DND-41 (cell line): Measurements from ENCODE around the gene CHRM3.

Experiments
- CTCF ChIP-seq: IDR thresholded peaks from 2 replicates; pipeline ENCODE4 v1.5.1; 2012; ENCODE audit warnings: borderline replicate concordance, low read length, moderate library complexity, mild to moderate bottlenecking; ENCODE audit not compliant: poor library complexity, severe bottlenecking; ENCODE audit errors: extremely low read depth
- EZH2 ChIP-seq: IDR thresholded peaks from 3 replicates; pipeline ENCODE4 v1.6.1; 2012; ENCODE audit warnings: borderline replicate concordance, low read depth, mild to moderate bottlenecking, moderate library complexity, low read length, inconsistent platforms; ENCODE audit not compliant: severe bottlenecking

GRCh38 chr1:239429163-239429562, 42.8 kb downstream of the CHRM3 start:
- TF ChIP-seq EZH2 (no peak), CTCF (no peak)
